GM06990 (cell line): ENCODE results near the gene SLC30A10.
"Not testable (repeated sequence)": the region's sequence is repeated elsewhere in the genome, so short reads cannot be mapped to it uniquely, and the experiment has no call there.

Source experiments
- DNase-seq: peaks from one replicate; pipeline ENCODE4 v3.0.0-alpha.2; 2011; ENCODE audit not compliant: insufficient read length; ENCODE audit errors: extremely low read depth
- H3K27me3 ChIP-seq: replicated peaks from 2 replicates; pipeline ENCODE4 v1.6.0; 2011; ENCODE audit warnings: low read length; ENCODE audit not compliant: control insufficient read depth, insufficient read depth
- H3K36me3 ChIP-seq: 2 replicates; pipeline ENCODE4 v1.5.1; 2011; ENCODE audit warnings: low read length; ENCODE audit not compliant: control insufficient read depth, insufficient read depth
- H3K4me3 ChIP-seq: replicated peaks from 2 replicates; pipeline ENCODE4 v1.5.1; 2011; ENCODE audit warnings: low read depth, mild to moderate bottlenecking, control low read depth, low read length
- TF ChIP-seq, protein P1 (sequence below): IDR thresholded peaks from 2 replicates; pipeline ENCODE4 v1.5.1; 2011; ENCODE audit warnings: low read length, control low read depth, mild to moderate bottlenecking, inconsistent platforms; ENCODE audit not compliant: insufficient read depth, poor library complexity, severe bottlenecking

SLC30A10 gene

DNA sequence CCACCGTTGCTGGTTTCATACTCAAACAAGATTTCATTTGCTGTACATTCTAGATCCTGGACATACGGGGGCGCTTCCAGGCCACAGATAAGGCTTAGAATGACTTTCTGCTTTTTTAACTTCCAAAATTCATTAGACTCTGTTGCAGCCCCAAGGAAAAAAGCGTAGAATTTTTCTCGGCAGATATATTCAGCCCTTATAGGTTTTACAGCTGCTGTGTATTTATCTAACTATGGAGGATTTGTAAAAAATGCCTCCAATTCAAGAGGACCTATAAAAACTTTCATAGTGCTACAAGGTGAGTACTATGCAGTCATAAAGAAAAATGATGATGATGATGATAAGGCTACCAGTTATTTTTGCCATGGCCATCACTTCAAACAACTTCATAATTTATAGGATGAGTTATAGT is 51.6 kb downstream of the SLC30A10 start:
- Histone ChIP-seq H3K4me3 (no peak overlapping the region), H3K36me3 (no peaks in the 10 kb centered on the region), H3K27me3 (no peaks in the 10 kb centered on the region)
- no peak for DNase-seq
- TF ChIP-seq, protein P1, sequence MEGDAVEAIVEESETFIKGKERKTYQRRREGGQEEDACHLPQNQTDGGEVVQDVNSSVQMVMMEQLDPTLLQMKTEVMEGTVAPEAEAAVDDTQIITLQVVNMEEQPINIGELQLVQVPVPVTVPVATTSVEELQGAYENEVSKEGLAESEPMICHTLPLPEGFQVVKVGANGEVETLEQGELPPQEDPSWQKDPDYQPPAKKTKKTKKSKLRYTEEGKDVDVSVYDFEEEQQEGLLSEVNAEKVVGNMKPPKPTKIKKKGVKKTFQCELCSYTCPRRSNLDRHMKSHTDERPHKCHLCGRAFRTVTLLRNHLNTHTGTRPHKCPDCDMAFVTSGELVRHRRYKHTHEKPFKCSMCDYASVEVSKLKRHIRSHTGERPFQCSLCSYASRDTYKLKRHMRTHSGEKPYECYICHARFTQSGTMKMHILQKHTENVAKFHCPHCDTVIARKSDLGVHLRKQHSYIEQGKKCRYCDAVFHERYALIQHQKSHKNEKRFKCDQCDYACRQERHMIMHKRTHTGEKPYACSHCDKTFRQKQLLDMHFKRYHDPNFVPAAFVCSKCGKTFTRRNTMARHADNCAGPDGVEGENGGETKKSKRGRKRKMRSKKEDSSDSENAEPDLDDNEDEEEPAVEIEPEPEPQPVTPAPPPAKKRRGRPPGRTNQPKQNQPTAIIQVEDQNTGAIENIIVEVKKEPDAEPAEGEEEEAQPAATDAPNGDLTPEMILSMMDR: peak; percentile 40

DNA sequence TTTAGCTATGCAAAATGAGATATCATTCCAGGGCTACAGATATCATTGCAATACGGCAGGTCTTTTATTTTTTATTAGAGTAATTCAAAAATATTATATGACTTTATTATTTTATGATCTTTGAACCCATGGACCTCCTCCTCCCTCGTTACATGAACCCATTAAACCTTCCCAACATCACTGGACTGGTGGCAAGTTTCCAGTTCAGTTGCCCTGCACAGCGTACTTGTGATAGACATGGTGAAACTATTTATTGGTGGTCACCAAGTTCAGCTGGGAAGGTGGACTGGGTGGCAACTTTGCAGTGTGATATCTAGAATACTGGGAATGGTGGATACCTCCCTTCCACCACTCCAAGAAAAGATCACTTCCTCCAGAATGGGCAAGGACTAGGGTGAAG is 52.5 kb downstream of the SLC30A10 start:
- Histone ChIP-seq H3K4me3 (no peak overlapping the region), H3K36me3 (no peaks in the 10 kb centered on the region), H3K27me3 (no peaks in the 10 kb centered on the region)
- TF ChIP-seq, protein P1: no peak
- no peak for DNase-seq

DNA sequence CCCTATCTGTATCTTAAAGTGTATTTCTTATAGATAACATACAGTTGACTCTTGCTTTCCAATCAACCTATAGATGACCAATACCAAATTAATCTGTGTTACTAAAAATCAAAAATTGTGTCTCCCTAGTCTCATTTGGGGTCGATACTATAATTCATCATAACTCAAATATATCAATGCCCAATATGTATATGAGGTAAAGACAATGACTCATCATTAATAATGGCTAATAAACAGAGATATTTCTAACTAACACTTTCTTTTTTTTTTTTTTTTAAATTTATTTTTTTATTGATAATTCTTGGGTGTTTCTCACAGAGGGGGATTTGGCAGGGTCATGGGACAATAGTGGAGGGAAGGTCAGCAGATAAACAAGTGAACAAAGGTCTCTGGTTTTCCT is 55.8 kb downstream of the SLC30A10 start:
- H3K36me3 ChIP-seq, H3K27me3 ChIP-seq, H3K4me3 ChIP-seq, DNase-seq: not testable (repeated sequence)

DNA sequence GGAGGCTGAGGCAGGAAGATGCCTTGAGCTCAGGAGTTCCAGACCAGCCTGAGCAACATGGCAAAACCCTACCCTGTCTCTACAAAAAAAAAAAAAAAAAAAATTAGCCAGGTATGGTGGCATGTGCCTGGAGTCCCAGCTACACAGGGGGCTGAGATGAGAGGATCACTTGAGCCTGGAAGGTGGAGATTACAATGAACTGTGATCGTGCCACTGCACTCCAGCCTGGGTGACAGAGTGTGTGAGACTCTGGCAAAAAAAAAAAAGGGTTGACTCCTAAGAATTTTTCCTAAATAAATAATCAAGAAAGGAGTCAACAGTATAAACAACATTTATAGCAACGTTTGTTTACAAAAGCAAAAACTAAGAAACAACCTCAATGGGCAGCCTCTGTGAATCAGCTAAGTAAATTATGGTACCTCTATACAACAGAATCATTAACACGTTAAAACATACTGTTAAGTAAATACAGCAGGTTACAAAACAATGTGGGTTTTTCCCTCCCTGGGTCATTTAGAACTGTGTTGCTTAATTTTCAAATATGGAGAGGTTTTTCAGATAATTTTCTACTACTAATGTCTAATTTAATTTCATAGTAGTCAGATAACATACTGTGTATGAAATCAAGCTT is 56.8 kb downstream of the SLC30A10 start:
- H3K36me3 ChIP-seq: no peaks in the 10 kb centered on the region
- TF ChIP-seq, protein P1: no peak
- no peak overlapping the region for H3K4me3 ChIP-seq
- no peak for DNase-seq
- H3K27me3 ChIP-seq: no peaks in the 10 kb centered on the region

DNA sequence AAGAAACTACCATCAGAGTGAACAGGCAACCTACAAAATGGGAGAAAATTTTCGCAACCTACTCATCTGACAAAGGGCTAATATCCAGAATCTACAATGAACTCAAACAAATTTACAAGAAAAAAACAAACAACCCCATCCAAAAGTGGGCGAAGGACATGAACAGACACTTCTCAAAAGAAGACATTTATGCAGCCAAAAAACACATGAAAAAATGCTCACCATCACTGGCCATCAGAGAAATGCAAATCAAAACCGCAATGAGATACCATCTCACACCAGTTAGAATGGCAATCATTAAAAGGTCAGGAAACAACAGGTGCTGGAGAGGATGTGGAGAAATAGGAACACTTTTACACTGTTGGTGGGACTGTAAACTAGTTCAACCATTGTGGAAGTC is 59.7 kb downstream of the SLC30A10 start:
- H3K27me3 ChIP-seq, H3K36me3 ChIP-seq, H3K4me3 ChIP-seq, DNase-seq: not testable (repeated sequence)
